Upper lobe of left lung (tissue), 4 donors: ENCODE data around the gene FAT3.

ENCODE experiments used
- POLR2A ChIP-seq, 4 donors: fragments of 450-650 bp; IDR thresholded peaks; one replicate each; pipeline ENCODE4 v1.5.1; 2016 to 2017; ENCODE audit warnings: antibody characterized with exemption in 4 of 4, mild to moderate bottlenecking in 2 of 4
- TF ChIP-seq, protein P1 (sequence below), 6 experiments: fragments of 450-650 bp in 4 of 6; fragments of 200-600 bp in 2 of 6; sonication (generic) in 2 of 6; IDR thresholded peaks; one replicate each; pipeline ENCODE4 v1.5.1; 2016 to 2019; ENCODE audit warnings: antibody characterized with exemption in 6 of 6

GRCh38 chr11:92249156-92249753, 24.6 kb downstream of the FAT3 start:
- no peak for TF ChIP-seq POLR2A (IDR thresholded peaks at IDR 0.05)
- TF ChIP-seq, protein P1, sequence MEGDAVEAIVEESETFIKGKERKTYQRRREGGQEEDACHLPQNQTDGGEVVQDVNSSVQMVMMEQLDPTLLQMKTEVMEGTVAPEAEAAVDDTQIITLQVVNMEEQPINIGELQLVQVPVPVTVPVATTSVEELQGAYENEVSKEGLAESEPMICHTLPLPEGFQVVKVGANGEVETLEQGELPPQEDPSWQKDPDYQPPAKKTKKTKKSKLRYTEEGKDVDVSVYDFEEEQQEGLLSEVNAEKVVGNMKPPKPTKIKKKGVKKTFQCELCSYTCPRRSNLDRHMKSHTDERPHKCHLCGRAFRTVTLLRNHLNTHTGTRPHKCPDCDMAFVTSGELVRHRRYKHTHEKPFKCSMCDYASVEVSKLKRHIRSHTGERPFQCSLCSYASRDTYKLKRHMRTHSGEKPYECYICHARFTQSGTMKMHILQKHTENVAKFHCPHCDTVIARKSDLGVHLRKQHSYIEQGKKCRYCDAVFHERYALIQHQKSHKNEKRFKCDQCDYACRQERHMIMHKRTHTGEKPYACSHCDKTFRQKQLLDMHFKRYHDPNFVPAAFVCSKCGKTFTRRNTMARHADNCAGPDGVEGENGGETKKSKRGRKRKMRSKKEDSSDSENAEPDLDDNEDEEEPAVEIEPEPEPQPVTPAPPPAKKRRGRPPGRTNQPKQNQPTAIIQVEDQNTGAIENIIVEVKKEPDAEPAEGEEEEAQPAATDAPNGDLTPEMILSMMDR (IDR thresholded peaks at IDR 0.05) = no peak
